ENCODE measurements around the gene ZNF74. TPM values are rescaled to one million over a fixed set of nuclear protein-coding genes. Genes with fewer than 3 reads are reported as not detected.

ZNF74 gene
- total RNA-seq, 1 experiment from 2014 or later: 8.1 TPM

DNA sequence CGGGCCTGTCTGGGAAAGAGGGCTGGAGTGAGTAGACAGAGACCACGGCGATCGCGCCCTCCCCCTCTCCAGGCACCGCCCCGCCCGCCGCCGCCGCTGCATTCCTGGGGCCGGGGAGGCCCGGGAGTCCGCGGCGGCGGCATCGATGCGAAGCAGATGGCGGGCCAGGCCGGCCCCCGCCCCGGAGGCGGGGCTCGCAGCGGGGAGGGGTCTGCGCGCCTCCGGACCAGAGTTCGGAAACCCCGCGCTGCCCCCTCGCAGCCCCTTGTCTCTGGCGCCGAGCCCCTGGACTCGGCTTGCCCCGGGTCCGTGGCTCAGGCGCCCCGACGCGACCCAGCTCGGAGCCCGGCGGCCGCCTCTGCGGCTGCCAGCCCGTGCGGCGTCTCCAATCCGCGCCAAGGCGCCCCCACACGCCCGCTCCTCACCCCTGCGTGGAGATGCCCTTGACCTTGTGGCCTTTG, 42.4 kb downstream of the ZNF74 start:
- ChIA-PET POLR2A (ENCODE audit: unreplicated experiment) (interaction anchor here (0.6 kb wide), 1 partner anchor 12 kb away, joined by 7 read pairs; no protein-coding TSS in a partner anchor), CTCF (no interaction called here)
- Histone ChIP-seq H3K4me2 (no peak overlapping the region), H3K79me2 (ENCODE audit: low read depth) (no peaks in the 10 kb centered on the region), H3K27ac (no peak overlapping the region), H3K9me2 (ENCODE audit: insufficient read depth) (no peaks in the 10 kb centered on the region), H3K4me1 (replicated peaks; ENCODE audit: insufficient read depth) (no peaks in the 10 kb centered on the region), H3K9me3 (ENCODE audit: insufficient read depth, low read depth) (no peaks in the 10 kb centered on the region), H3K27me3 (ENCODE audit: insufficient read depth, low read depth) (no peaks in the 10 kb centered on the region), H2AFZ (no peak overlapping the region), H3K4me3 (no peak overlapping the region), H3F3A (ENCODE audit: insufficient read depth, low read depth) (no peaks in the 10 kb centered on the region), H3K36me3 (ENCODE audit: low read depth) (no peaks in the 10 kb centered on the region), H4K20me1 (ENCODE audit: insufficient read depth) (no peaks in the 10 kb centered on the region)
- no TSS peak for BruUV-seq (replicated peaks)
- TF ChIP-seq, protein P1, sequence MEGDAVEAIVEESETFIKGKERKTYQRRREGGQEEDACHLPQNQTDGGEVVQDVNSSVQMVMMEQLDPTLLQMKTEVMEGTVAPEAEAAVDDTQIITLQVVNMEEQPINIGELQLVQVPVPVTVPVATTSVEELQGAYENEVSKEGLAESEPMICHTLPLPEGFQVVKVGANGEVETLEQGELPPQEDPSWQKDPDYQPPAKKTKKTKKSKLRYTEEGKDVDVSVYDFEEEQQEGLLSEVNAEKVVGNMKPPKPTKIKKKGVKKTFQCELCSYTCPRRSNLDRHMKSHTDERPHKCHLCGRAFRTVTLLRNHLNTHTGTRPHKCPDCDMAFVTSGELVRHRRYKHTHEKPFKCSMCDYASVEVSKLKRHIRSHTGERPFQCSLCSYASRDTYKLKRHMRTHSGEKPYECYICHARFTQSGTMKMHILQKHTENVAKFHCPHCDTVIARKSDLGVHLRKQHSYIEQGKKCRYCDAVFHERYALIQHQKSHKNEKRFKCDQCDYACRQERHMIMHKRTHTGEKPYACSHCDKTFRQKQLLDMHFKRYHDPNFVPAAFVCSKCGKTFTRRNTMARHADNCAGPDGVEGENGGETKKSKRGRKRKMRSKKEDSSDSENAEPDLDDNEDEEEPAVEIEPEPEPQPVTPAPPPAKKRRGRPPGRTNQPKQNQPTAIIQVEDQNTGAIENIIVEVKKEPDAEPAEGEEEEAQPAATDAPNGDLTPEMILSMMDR (conservative IDR thresholded peaks at IDR 0.05): no peak
- TF ChIP-seq EZH2 (IDR thresholded peaks at IDR 0.05; ENCODE audit: low read depth): no peak
- DNase-seq: no peak
- intact Hi-C loops (cut with micrococcal nuclease; ENCODE audit: unreplicated experiment): no loop called here

DNA sequence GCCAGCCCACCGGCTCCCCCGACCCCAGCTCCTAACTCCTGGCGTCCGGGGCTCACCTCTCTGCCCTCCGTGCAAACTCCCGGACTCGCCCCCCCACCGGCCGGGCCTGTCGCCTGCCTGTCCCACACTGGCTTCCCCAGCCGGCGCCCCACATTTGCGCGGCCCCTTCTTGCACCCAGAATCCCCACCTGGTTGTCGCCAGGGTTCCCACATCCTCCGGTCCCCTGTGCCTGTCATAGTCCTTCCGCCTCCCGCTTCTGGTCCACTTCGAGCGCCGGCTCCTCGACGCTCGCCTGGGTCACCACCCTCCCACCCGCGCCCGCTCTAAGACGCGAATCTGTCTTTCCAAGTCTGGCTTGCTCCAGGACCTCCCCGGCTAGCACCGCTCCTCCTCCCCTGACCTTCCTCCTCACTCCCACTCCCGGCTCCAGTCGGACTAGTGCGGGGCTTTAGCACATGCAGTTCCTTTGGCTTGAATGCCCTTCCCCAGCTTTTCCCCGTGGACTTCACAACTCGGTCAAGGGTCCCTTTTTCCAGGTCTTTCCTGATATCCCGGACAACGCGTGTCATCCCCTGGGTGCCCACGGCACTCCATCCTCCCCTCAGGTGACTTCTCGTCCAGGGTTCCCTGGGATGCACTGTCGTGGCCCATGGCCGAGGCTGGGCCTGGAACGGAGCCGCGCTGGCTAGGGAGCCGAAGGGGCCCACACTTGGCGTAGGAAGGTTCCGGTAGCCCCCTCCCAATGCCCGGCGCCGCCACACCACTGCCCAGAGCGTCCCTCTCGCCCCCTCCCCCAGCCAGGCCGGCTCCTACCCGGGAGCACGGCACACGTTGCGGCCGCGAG, 43.0 kb downstream of the ZNF74 start:
- ChIA-PET CTCF (no interaction called here), POLR2A (ENCODE audit: unreplicated experiment) (interaction anchor here (0.6 kb wide), 1 partner anchor 12 kb away, joined by 7 read pairs; no protein-coding TSS in a partner anchor)
- Histone ChIP-seq H2AFZ (no peak overlapping the region), H3K4me1 (replicated peaks; ENCODE audit: insufficient read depth) (no peaks in the 10 kb centered on the region), H3F3A (ENCODE audit: insufficient read depth, low read depth) (no peaks in the 10 kb centered on the region), H3K4me2 (no peak overlapping the region), H3K27ac (no peak overlapping the region), H3K79me2 (ENCODE audit: low read depth) (no peaks in the 10 kb centered on the region), H3K4me3 (no peak overlapping the region), H3K9me2 (ENCODE audit: insufficient read depth) (no peaks in the 10 kb centered on the region), H3K27me3 (ENCODE audit: insufficient read depth, low read depth) (no peaks in the 10 kb centered on the region), H3K36me3 (ENCODE audit: low read depth) (no peaks in the 10 kb centered on the region), H3K9me3 (ENCODE audit: insufficient read depth, low read depth) (no peaks in the 10 kb centered on the region), H4K20me1 (ENCODE audit: insufficient read depth) (no peaks in the 10 kb centered on the region)
- no peak for DNase-seq
- no TSS peak for BruUV-seq (replicated peaks)
- TF ChIP-seq, protein P1 (conservative IDR thresholded peaks at IDR 0.05): no peak
- no peak for TF ChIP-seq EZH2 (IDR thresholded peaks at IDR 0.05; ENCODE audit: low read depth)
- intact Hi-C loops (cut with micrococcal nuclease; ENCODE audit: unreplicated experiment): no loop called here

DNA sequence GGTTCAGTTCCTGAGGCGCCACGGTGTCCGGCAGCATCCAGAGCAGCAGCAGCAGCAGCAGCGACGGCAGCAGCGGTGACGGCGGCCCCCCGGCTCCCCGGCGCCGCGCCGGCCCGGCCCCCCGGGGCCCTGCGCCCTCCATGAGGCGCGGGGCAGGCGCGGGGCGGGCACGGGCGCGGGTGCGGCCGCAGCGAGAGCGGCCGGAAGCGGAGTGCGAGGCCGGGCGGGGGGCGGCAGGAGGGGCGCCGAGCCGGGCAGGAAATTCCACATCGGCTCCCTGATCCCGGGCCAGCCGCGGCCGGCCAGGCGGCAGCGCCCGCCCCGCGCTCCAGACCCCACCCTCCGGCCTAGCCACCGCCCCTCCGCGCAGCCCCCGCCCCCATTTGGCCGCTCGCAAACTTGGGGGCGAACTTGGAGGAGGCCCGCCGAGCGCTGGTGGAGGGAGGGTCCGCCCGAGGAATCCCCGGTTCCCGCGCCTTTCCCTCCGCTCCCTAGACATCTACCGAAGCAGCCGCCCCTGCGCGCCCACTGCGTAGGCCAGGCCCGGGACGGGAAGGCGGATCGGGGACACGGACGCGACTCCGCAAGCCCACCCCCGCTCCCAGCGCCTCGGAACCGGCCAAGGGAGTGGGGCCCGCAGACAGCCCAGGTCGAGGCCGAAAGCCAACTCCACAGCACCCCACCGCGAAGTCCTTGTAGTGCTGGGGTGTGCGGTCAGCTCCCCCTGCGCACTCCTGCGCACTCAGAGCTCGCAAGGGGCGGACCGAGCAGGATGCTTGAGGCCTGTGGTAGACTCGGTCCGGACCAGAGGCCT, 43.9 kb downstream of the ZNF74 start, which contains the start of gene SCARF2:
TSS of gene SCARF2 (minus strand) at position 213 of the 814 bp plus-strand sequence. CDS start at position 142, 71 bp downstream.
- Histone ChIP-seq H3K4me2 (no peak within 1 kb of the TSS), H3F3A (ENCODE audit: insufficient read depth, low read depth) (no peaks in the 10 kb centered on the region), H2AFZ (no peak within 1 kb of the TSS), H3K9me3 (ENCODE audit: insufficient read depth, low read depth) (no peaks in the 10 kb centered on the region), H3K79me2 (ENCODE audit: low read depth) (no peaks in the 10 kb centered on the region), H3K27me3 (ENCODE audit: insufficient read depth, low read depth) (no peaks in the 10 kb centered on the region), H3K4me3 (no peak within 1 kb of the TSS), H3K36me3 (ENCODE audit: low read depth) (no peaks in the 10 kb centered on the region), H3K27ac (no peak within 1 kb of the TSS), H3K9me2 (ENCODE audit: insufficient read depth) (no peaks in the 10 kb centered on the region), H3K4me1 (replicated peaks; ENCODE audit: insufficient read depth) (no peaks in the 10 kb centered on the region), H4K20me1 (ENCODE audit: insufficient read depth) (no peaks in the 10 kb centered on the region)
- TF ChIP-seq, protein P1 (conservative IDR thresholded peaks at IDR 0.05): no peak
- no peak for TF ChIP-seq EZH2 (IDR thresholded peaks at IDR 0.05; ENCODE audit: low read depth)
- no peak for DNase-seq
- no TSS peak for BruUV-seq (replicated peaks)
- intact Hi-C loops (cut with micrococcal nuclease; ENCODE audit: unreplicated experiment): no loop called here
- CTCF ChIA-PET: no interaction called here
- POLR2A ChIA-PET (ENCODE audit: unreplicated experiment): no interaction called here

All from PC-9 (cell line).